MCF 10A (cell line): ENCODE results near the gene LAYN. TPM values are rescaled to one million over a fixed set of nuclear protein-coding genes. Genes with fewer than 3 reads are reported as not detected.
A peak's percentile ranks its signal among the peaks of the same experiment; 100 is the strongest.

Experiments used
- BruUV-seq: library from RNA; stranded (reverse); fragments of 400-500 nt; replicated peaks from 2 replicates; lab custom pipeline; 2021; lab: Mats Ljungman, UMichigan
- CTCF ChIA-PET: fragments of 300-600 bp; sonication (Branson Sonifier 250); formaldehyde crosslinking; extraction: SDS; loops from one replicate; lab custom pipeline; 2021; ENCODE audit warnings: antibody characterized with exemption, inconsistent platforms; lab: Yijun Ruan, JAX
- POLR2A ChIA-PET: fragments of 300-600, 350-650 bp; sonication (Branson Sonifier 250); formaldehyde crosslinking; extraction: SDS; loops from one replicate; lab custom pipeline; 2020; ENCODE audit warnings: antibody characterized with exemption, inconsistent platforms; lab: Yijun Ruan, JAX
- DNase-seq: peaks from one replicate; pipeline ENCODE4 v3.0.0-alpha.2; 2018; ENCODE audit not compliant: unreplicated experiment
- H3K27ac Mint-ChIP-seq: one replicate; pipeline ENCODE4 v1.8.0; 2022; ENCODE audit warnings: mild to moderate bottlenecking, low read depth, mixed read lengths; ENCODE audit not compliant: unreplicated experiment
- H3K27me3 Mint-ChIP-seq: one replicate; pipeline ENCODE4 v1.8.0; 2022; ENCODE audit warnings: mixed read lengths; ENCODE audit not compliant: insufficient read depth, unreplicated experiment
- H3K36me3 Mint-ChIP-seq: one replicate; pipeline ENCODE4 v1.8.0; 2022; ENCODE audit warnings: mild to moderate bottlenecking, moderate library complexity, mixed read lengths; ENCODE audit not compliant: insufficient read depth, unreplicated experiment
- H3K4me1 Mint-ChIP-seq: one replicate; pipeline ENCODE4 v1.8.0; 2022; ENCODE audit warnings: mixed read lengths; ENCODE audit not compliant: insufficient read depth, unreplicated experiment
- H3K4me3 Mint-ChIP-seq: one replicate; pipeline ENCODE4 v1.8.0; 2022; ENCODE audit warnings: mild to moderate bottlenecking, moderate library complexity, mixed read lengths; ENCODE audit not compliant: unreplicated experiment
- H3K9me3 Mint-ChIP-seq: one replicate; pipeline ENCODE4 v1.8.0; 2022; ENCODE audit warnings: mixed read lengths; ENCODE audit not compliant: unreplicated experiment
- CTCF ChIP-seq: fragments of 200-600 bp; IDR thresholded peaks from one replicate; pipeline ENCODE4 v1.8.0; 2022; ENCODE audit warnings: antibody characterized with exemption, mild to moderate bottlenecking; ENCODE audit not compliant: unreplicated experiment
- intact Hi-C: fragments of 100-400 bp; cut with micrococcal nuclease; formaldehyde crosslinking; loops from 2 replicates; pipeline ENCODE4 v1.14.1; 2022
- total RNA-seq: library from RNA; stranded (reverse); gene quantifications from 2 replicates; pipeline ENCODE4 v1.2.3, GENCODE V29; 2022

The LAYN gene
- total RNA-seq, 1 experiment from 2014 or later = not detected

GRCh38 chr11:111535281-111535680 lies 5.2 kb upstream of the LAYN start:
- intact Hi-C loops = no loop called here
- DNase-seq = no peak
- TF ChIP-seq CTCF = no peak
- no peaks in the 10 kb centered on the region for H3K27me3 Mint-ChIP-seq
- peaks cover 20% of the 10 kb centered on the region for H3K4me1 Mint-ChIP-seq
- BruUV-seq = no TSS peak
- ChIA-PET CTCF (interaction anchor here (1.2 kb wide), 1 partner anchor 41 kb away, joined by 3 read pairs; no protein-coding TSS in a partner anchor), POLR2A (no interaction called here)
- no peak overlapping the region for H3K27ac Mint-ChIP-seq
- peaks cover 6% of the 10 kb centered on the region for H3K9me3 Mint-ChIP-seq
- H3K36me3 Mint-ChIP-seq = no peaks in the 10 kb centered on the region
- no peak overlapping the region for H3K4me3 Mint-ChIP-seq

- Mint-ChIP-seq H3K4me1 (peaks cover 8% of the 10 kb centered on the region), H3K27ac (no peak overlapping the region), H3K4me3 (no peak overlapping the region), H3K27me3 (no peaks in the 10 kb centered on the region), H3K9me3 (peaks cover 6% of the 10 kb centered on the region), H3K36me3 (no peaks in the 10 kb centered on the region)
- BruUV-seq = no TSS peak
- intact Hi-C loops = no loop called here
- no peak for TF ChIP-seq CTCF
- no peak for DNase-seq
- ChIA-PET POLR2A (no interaction called here), CTCF (no interaction called here)
Observed at GRCh38 chr11:111537336-111537860, 3.1 kb upstream of the LAYN start.

- no TSS peak for BruUV-seq
- Mint-ChIP-seq H3K4me3 (no peak overlapping the region), H3K9me3 (peaks cover 6% of the 10 kb centered on the region), H3K27me3 (no peaks in the 10 kb centered on the region), H3K36me3 (no peaks in the 10 kb centered on the region), H3K27ac (no peak overlapping the region), H3K4me1 (peaks cover 6% of the 10 kb centered on the region)
- ChIA-PET POLR2A (interaction anchor here (0.7 to 1.1 kb wide), 3 partner anchors 14 to 25 kb away, joined by 3 to 5 read pairs (median 3); no protein-coding TSS in a partner anchor), CTCF (interaction anchor here (0.6 kb wide), 1 partner anchor 23 kb away, joined by 3 read pairs; no protein-coding TSS in a partner anchor)
- intact Hi-C loops = no loop called here
- DNase-seq = peak; percentile 28
- TF ChIP-seq CTCF = no peak
Observed at GRCh38 chr11:111538407-111539114, 2.0 kb upstream of the LAYN start.

GRCh38 chr11:111539426-111540113 lies 950 bp upstream of the LAYN start:
- Mint-ChIP-seq H3K27me3 (no peaks in the 10 kb centered on the region), H3K9me3 (peaks cover 6% of the 10 kb centered on the region), H3K4me1 (peaks cover 6% of the 10 kb centered on the region), H3K36me3 (no peaks in the 10 kb centered on the region), H3K4me3 (no peak overlapping the region), H3K27ac (no peak overlapping the region)
- CTCF ChIA-PET = interaction anchor here (0.8 kb wide), 1 partner anchor 93 kb away, joined by 7 read pairs; no protein-coding TSS in a partner anchor
- no peak for DNase-seq
- no TSS peak for BruUV-seq
- POLR2A ChIA-PET = interaction anchor here (0.6 to 1.2 kb wide), 2 partner anchors 13 to 65 kb away, joined by 3 to 4 read pairs; no protein-coding TSS in a partner anchor
- intact Hi-C loops = no loop called here
- no peak for TF ChIP-seq CTCF
